Progenitor cell of endocrine pancreas (in vitro differentiated cells): ENCODE data around the gene MAP3K8. TPM values are rescaled to one million over a fixed set of nuclear protein-coding genes. Genes with fewer than 3 reads are reported as not detected.
A peak's percentile ranks its signal among the peaks of the same experiment; 100 is the strongest.

Source experiments
- DNase-seq: peaks from one replicate; pipeline ENCODE4 v3.0.0; 2021; ENCODE audit warnings: low spot score; ENCODE audit not compliant: unreplicated experiment
- H3K27ac Mint-ChIP-seq: 2 replicates; pipeline ENCODE4 v1.8.0; 2021; ENCODE audit warnings: mild to moderate bottlenecking, moderate library complexity, mixed read lengths
- H3K27me3 Mint-ChIP-seq: 2 replicates; pipeline ENCODE4 v1.8.0; 2021; ENCODE audit warnings: mixed read lengths
- H3K36me3 Mint-ChIP-seq: 2 replicates; pipeline ENCODE4 v1.8.0; 2022; ENCODE audit warnings: mixed read lengths; ENCODE audit not compliant: insufficient read depth
- H3K4me1 Mint-ChIP-seq: 2 replicates; pipeline ENCODE4 v1.8.0; 2021; ENCODE audit warnings: low read depth, mixed read lengths
- H3K4me3 Mint-ChIP-seq: 2 replicates; pipeline ENCODE4 v1.8.0; 2021; ENCODE audit warnings: low read depth, mild to moderate bottlenecking, moderate library complexity, mixed read lengths
- H3K9me3 Mint-ChIP-seq: 2 replicates; pipeline ENCODE4 v1.8.0; 2021; ENCODE audit warnings: low read depth, mixed read lengths
- CTCF ChIP-seq: fragments of 200-600 bp; sonication (generic); IDR thresholded peaks from one replicate; pipeline ENCODE4 v1.5.0; 2021; ENCODE audit warnings: antibody characterized with exemption, mild to moderate bottlenecking; ENCODE audit not compliant: unreplicated experiment
- total RNA-seq: library from RNA; stranded (reverse); gene quantifications from 2 replicates; pipeline ENCODE4 v1.2.1, GENCODE V29; 2021

The MAP3K8 gene
- total RNA-seq, 1 donor from 2014 or later = 16.8 TPM

GRCh38 chr10:30390207-30390606 lies 43.8 kb upstream of the MAP3K8 start:
- Mint-ChIP-seq H3K27me3 (peaks cover 11% of the 10 kb centered on the region), H3K27ac (no peak overlapping the region), H3K4me1 (peaks cover 5% of the 10 kb centered on the region), H3K9me3 (no peaks in the 10 kb centered on the region), H3K36me3 (no peaks in the 10 kb centered on the region), H3K4me3 (no peak overlapping the region)
- TF ChIP-seq CTCF = no peak
- DNase-seq = no peak

GRCh38 chr10:30391266-30391665 lies 42.7 kb upstream of the MAP3K8 start:
- no peak for TF ChIP-seq CTCF
- Mint-ChIP-seq H3K27me3 (peaks cover 11% of the 10 kb centered on the region), H3K36me3 (no peaks in the 10 kb centered on the region), H3K27ac (no peak overlapping the region), H3K9me3 (no peaks in the 10 kb centered on the region), H3K4me1 (peaks cover 5% of the 10 kb centered on the region), H3K4me3 (no peak overlapping the region)
- no peak for DNase-seq

- Mint-ChIP-seq H3K27ac (no peak overlapping the region), H3K27me3 (peaks cover 11% of the 10 kb centered on the region), H3K36me3 (no peaks in the 10 kb centered on the region), H3K4me3 (no peak overlapping the region), H3K9me3 (no peaks in the 10 kb centered on the region), H3K4me1 (peaks cover 5% of the 10 kb centered on the region)
- TF ChIP-seq CTCF = peak; percentile 96
- DNase-seq = peak; percentile 73
Measured at GRCh38 chr10:30392564-30392990, 41.4 kb upstream of the MAP3K8 start.

DNA sequence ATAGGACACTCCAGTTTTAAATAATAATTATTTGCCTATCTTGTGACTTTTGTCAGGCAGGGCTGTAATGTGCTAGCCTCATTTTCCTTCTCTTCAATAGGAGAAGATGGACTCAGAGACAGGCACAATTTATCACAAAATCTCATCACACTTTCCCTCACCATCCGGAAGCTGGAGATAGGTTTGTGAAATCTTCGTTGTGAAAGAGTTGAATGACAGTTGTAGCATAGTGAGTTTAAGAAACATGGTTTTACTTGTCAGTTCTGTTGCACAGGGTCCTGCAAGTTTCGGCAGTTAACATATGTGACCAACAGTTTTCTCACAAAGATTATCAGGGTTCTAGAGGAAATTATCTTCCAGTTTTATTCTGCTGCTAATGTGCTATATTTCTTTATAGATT lies 37.7 kb upstream of the MAP3K8 start:
- no peak for DNase-seq
- H3K27ac Mint-ChIP-seq = no peak overlapping the region
- no peak for TF ChIP-seq CTCF
- peaks cover 5% of the 10 kb centered on the region for H3K4me1 Mint-ChIP-seq
- H3K4me3 Mint-ChIP-seq = no peak overlapping the region
- no peaks in the 10 kb centered on the region for H3K9me3 Mint-ChIP-seq
- peaks cover 13% of the 10 kb centered on the region for H3K27me3 Mint-ChIP-seq
- H3K36me3 Mint-ChIP-seq = no peaks in the 10 kb centered on the region

DNA sequence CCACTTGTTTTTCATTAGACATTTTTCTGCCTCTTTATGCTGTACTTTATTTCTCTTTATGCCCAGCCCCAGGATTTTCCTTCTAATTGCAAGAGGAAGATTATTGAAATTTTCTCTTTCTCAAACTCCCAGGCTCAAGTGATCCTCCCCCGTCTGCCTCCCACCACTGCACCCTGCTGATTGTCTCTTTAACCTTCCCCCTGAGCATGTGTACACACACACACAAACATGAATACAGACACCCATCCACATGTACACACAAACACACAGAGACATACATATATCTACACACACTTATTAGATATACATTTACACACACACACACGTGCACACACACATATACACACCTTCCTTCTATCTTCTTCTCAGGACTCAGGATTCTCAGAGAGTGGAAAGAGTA lies 37.3 kb upstream of the MAP3K8 start:
- Mint-ChIP-seq H3K4me3 (no peak overlapping the region), H3K36me3 (no peaks in the 10 kb centered on the region), H3K4me1 (peaks cover 5% of the 10 kb centered on the region), H3K27ac (no peak overlapping the region), H3K9me3 (no peaks in the 10 kb centered on the region), H3K27me3 (peaks cover 13% of the 10 kb centered on the region)
- DNase-seq = no peak
- TF ChIP-seq CTCF = no peak
